ENCODE data around the gene UBALD2.
A peak's percentile ranks its signal among the peaks of the same experiment; 100 is the strongest.
"Not testable (repeated sequence)": the region's sequence is repeated elsewhere in the genome, so short reads cannot be mapped to it uniquely, and the experiment has no call there.

UBALD2 gene

GRCh38 chr17:76246080-76247066 is 18.8 kb upstream of the UBALD2 start:
- no peak overlapping the region for H3K4me3 ChIP-seq (replicated peaks in 1 of 2; ENCODE audit: low read depth in 2 of 2, low read length in 2 of 2)
- TF ChIP-seq CTCF (IDR thresholded peaks at IDR 0.05; ENCODE audit: low read depth, low read length) = no peak
- DNase-seq (ENCODE audit: low read depth in 2 of 2) = no peak

DNA sequence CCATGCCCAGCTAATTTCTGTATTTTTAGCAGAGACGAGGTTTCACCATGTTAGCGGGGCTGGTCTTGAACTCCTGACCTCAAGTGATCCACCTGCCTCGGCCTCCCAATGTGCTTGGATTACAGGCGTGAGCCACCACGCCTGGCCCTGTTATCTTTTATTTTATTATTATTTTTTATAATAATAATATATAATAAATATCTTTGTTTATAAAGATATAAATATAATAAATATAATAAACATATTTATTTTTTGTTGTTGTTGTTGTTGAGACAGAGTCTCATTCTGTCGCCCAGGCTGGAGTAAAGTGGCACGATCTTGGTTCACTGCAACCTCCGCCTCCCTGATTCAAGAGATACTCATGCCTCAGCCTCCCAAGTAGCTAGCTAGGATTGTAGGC is 17.8 kb upstream of the UBALD2 start:
- no peak for TF ChIP-seq CTCF (IDR thresholded peaks at IDR 0.05; ENCODE audit: low read depth, low read length)
- H3K4me3 ChIP-seq (replicated peaks in 1 of 2; ENCODE audit: low read depth in 2 of 2, low read length in 2 of 2) = no peak overlapping the region
- no peak for DNase-seq (ENCODE audit: low read depth in 2 of 2)

- peak; percentile 24 for TF ChIP-seq CTCF (IDR thresholded peaks at IDR 0.05; ENCODE audit: low read depth, low read length)
- H3K4me3 ChIP-seq (replicated peaks in 1 of 2; ENCODE audit: low read depth in 2 of 2, low read length in 2 of 2) = no peak overlapping the region
- DNase-seq (ENCODE audit: low read depth in 2 of 2) = no peak
Measured at GRCh38 chr17:76248013-76248782, 16.9 kb upstream of the UBALD2 start.

DNA sequence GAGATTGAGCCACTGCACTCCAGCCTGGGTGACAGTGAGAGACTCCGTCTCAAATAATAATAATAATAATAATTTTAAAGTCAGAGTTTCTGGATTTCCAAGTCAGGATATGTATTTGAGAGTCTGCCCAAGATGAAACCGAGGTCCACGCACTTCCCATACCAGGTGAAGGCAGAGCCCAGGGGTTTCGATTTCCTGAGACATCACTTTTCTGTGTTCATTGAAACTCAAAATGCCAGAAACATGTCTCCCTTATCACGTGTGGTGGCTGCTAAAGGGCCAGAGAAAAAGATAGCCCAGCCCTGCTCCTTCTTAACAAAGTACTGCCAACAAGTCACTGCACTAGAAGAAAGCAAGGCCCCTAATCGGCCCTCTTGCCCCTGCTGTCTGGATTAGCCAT is 15.0 kb upstream of the UBALD2 start:
- no peak for TF ChIP-seq CTCF (IDR thresholded peaks at IDR 0.05; ENCODE audit: low read depth, low read length)
- no peak for DNase-seq (ENCODE audit: low read depth in 2 of 2)
- H3K4me3 ChIP-seq (replicated peaks in 1 of 2; ENCODE audit: low read depth in 2 of 2, low read length in 2 of 2) = no peak overlapping the region

DNA sequence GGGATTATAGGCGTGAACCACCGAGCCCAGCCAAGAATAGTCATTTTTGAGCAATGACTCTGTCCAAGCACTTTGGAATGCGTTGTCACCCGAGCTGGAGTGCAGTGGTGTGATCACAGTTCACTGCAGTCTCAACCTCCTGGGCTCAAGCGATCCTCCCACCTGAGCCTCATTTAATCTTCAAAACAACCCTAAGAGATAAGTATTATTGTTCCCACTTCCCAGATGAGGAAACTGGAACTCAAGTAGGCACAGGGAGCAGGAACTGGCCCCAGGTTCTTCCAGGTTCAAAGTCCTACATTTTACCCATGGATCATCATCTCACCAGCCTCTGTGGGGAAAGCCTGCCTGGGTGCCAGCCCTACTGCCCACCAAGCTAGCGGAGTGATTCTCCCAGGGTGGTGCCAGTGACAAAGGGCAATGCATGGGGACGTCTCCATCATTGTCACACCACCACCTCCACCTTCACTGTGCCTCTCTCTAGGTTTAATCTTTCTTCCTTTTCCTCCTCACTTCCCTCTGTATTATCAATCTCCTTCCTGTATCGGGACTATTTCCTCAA is 13.6 kb upstream of the UBALD2 start:
- DNase-seq (ENCODE audit: low read depth in 2 of 2) = no peak
- H3K4me3 ChIP-seq (replicated peaks in 1 of 2; ENCODE audit: low read depth in 2 of 2, low read length in 2 of 2) = no peak overlapping the region
- no peak for TF ChIP-seq CTCF (IDR thresholded peaks at IDR 0.05; ENCODE audit: low read depth, low read length)

- TF ChIP-seq CTCF (IDR thresholded peaks at IDR 0.05; ENCODE audit: low read depth, low read length) = no peak
- no peak overlapping the region for H3K4me3 ChIP-seq (replicated peaks in 1 of 2; ENCODE audit: low read depth in 2 of 2, low read length in 2 of 2)
- peak; percentile 63 to 89 for DNase-seq (ENCODE audit: low read depth in 2 of 2)
Measured at GRCh38 chr17:76252040-76252954, 12.9 kb upstream of the UBALD2 start.

- H3K4me3 ChIP-seq (replicated peaks in 1 of 2; ENCODE audit: low read depth in 2 of 2, low read length in 2 of 2); DNase-seq (ENCODE audit: low read depth in 2 of 2): not testable (repeated sequence)
Measured at GRCh38 chr17:76252967-76253766, 12.0 kb upstream of the UBALD2 start.

All from cardiac fibroblast (primary cell).